GM04504 (cell line): ENCODE data around the gene CNTNAP2.

Experiments
- DNase-seq: peaks from one replicate; pipeline ENCODE4 v3.0.0-alpha.2; 2012; ENCODE audit warnings: low read depth

Gene CNTNAP2

DNA sequence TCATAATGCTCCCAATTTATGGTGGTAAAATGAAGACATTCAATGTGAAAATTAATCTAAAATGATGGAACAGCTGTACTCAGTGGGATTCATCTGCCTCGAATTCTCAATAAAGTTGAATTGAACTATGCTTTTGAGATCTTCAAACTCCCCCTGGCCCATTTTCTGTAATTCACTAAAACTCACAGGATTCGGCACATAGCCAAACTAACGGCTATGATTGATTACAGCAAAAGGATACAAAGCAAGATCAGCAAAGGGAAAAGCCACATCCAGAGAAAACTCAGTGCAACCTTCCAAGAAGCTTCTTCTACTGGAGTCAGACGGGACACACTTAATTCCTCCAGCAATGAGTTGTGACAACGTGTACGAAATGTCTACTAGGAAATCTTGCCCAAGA is 307.5 kb downstream of the CNTNAP2 start:
- no peak for DNase-seq

DNA sequence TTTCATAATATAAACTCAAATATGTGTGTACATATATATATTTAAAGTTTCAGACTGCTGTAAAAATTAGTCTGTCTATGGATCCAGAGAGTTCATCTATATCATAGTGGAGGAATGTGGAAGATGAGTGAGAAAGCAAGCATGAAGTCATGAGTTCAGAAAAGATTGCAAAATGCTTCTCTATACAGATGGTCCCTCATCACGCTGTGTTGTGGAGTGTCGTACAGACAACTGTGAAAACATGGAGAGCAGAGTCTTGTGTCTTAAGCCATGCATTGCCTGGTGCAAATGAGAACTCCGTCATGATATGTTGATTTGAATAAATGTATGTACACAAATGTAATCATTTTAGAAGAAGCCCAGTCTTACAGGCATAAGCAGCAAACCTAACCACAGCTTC is 316.9 kb downstream of the CNTNAP2 start:
- no peak for DNase-seq

DNA sequence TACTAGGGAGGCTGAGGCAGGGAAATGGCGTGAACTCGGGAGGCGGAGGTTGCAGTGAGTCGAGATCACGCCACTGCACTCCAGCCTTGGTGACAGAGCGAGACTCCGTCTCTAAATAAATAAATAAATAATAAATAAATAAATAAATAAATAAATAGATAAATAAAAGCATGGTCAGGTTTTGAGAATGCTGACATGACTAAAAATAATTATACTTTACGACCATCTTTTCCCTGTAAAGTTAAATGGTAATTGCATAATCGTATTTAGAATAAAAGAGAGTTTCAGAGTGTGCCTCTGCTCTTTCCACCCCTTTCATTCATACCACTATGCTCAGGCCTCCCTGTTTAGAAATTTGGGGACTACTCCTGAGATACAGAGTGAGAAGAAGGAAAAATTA is 326.5 kb downstream of the CNTNAP2 start:
- no peak for DNase-seq

- no peak for DNase-seq
Measured at GRCh38 chr7:146449625-146450024, 333.0 kb downstream of the CNTNAP2 start.

DNA sequence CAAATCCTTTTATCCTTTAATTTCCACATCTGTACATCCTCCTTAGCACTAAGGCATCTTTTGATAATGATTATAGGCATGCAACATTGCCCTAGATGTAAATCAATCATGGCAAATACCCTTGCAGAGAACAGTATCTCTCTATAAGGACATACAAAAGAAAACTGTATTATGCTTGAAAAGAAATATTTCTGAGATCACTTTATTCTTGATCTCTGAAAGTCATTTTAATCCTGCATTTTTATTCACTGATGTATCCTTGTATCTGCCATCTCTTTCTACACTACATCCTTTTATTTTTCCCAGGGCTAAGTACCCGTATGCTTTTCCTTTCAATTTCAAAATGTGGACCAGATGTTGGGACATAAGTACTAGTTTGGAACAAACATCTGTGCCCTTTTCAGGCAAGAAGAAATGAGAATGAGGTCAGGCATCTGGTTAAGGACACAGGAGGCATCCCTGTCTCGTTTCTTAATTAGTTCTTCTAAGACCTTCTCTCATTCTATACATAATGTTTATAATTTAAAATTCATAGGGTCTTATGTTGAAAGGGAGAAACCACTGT is 338.6 kb downstream of the CNTNAP2 start:
- no peak for DNase-seq

- no peak for DNase-seq
Measured at GRCh38 chr7:146479040-146479439, 362.4 kb downstream of the CNTNAP2 start.

GRCh38 chr7:146486519-146486918 is 369.9 kb downstream of the CNTNAP2 start:
- DNase-seq, result no peak

DNA sequence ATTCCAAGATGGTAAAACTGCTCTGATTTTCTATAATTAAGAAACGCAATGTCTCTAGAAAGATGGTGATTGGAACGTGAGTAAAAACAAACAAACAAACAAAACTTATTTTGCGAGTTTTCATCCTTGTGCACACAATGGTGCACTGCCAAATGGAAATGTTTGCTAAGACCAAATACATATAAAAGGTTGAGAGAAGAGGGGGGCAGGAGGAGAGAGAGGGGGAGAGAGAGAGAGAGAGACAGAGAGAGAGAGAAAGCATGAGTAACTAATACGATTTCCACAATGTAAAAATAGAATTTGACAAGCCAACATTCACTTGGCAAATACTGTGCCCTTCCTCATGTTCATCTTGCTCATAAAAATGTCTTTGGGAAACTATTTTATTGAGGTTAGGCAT is 375.4 kb downstream of the CNTNAP2 start:
- DNase-seq, result no peak

DNA sequence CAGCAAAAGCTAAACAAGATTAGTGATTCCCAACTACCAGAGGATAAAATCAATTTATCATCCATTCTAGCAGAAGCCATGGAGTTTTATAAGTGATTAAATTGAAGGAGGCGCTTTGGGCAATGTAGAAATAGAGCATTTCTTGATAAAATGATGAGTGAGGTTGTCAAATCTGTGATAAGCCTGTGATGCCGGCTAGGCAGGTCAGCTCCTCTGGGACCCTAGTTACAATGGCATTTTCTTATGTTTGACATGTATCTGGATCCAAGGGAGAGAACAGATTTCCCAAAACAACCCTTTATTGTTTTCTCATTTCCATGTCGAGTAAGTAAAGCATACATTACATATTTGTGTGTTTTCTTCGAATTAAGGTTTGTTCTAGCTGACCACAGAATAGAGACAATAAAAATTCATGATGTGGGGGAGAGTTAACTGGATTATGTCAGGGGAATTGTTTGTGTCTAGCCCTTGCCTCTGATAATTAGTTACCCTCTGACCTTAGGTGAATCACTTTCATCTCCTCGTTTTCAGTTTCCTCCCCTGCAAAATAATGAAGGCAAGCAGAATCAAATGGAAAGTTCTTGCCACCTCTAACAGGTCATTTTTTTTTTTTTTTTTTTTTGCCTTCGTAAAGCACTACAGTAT is 378.5 kb downstream of the CNTNAP2 start:
- DNase-seq, result no peak

GRCh38 chr7:146496657-146497056 is 380.1 kb downstream of the CNTNAP2 start:
- no peak for DNase-seq

GRCh38 chr7:146499970-146500369 is 383.4 kb downstream of the CNTNAP2 start:
- no peak for DNase-seq

GRCh38 chr7:146503844-146504243 is 387.2 kb downstream of the CNTNAP2 start:
- DNase-seq, result no peak

GRCh38 chr7:146510088-146510680 is 393.6 kb downstream of the CNTNAP2 start:
- DNase-seq, result no peak

GRCh38 chr7:146514304-146514703 is 397.7 kb downstream of the CNTNAP2 start:
- DNase-seq, result no peak

- no peak for DNase-seq
Measured at GRCh38 chr7:146528581-146528980, 412.0 kb downstream of the CNTNAP2 start.

DNA sequence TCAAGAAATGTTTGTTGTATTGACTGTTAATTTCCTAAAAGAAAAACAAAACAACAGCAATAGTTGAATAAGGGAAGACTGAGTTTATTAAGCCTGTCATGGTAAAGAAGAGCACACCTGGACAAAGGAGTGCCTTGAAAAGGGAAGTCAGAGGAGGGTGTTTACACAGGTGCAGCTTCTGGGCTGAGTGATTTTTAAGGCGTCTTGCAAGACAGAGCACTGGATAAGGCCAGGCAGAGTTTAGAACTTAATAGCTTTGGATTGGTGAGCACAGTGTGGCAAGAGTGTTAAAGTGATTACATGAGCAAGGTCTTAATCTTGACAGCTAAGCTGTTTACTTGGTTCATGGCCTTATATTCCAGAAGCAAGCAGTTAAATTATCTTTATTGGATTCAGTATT is 423.2 kb downstream of the CNTNAP2 start:
- no peak for DNase-seq

DNA sequence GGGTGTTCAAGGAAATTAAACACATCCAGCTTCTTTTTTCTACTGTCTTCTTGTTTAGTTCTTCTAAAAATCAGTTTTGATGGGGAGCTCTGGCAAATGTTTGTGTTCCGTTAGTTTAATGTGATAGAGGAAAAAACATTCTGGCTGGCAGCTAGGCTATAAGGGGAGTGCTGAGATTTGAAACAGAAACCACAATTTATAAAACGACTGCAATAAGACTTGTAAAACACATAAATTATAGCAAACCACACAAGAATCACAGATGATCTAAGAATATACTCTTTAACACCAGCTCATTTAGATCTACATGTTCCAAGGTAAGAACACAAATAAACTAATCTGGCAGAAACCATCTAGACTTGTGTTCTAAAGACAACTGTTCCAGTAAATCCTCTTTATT is 425.5 kb downstream of the CNTNAP2 start:
- DNase-seq, result no peak

GRCh38 chr7:146544748-146545147 is 428.1 kb downstream of the CNTNAP2 start:
- DNase-seq, result no peak

- no peak for DNase-seq
Measured at GRCh38 chr7:146548816-146549215, 432.2 kb downstream of the CNTNAP2 start.

DNA sequence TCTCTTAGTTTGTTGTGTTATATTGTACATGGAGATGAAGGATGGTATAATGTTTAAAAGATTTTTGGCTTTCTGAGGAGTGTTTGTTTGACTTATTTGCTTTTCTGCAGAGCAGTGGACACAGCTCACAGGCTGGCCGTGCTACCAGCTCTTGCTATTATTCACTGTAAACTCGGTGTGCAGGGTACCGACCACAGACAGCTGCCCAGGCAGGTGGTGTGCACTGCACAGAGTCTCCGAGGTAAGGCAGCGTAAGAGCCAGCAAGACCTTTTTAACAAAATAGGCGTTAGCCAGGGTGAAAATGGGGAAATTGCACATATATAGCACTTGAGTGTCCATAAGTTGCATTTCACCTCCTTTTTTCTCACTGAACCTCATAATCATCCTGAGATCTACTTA is 438.0 kb downstream of the CNTNAP2 start:
- no peak for DNase-seq

GRCh38 chr7:146557971-146558469 is 441.4 kb downstream of the CNTNAP2 start:
- DNase-seq, result no peak

DNA sequence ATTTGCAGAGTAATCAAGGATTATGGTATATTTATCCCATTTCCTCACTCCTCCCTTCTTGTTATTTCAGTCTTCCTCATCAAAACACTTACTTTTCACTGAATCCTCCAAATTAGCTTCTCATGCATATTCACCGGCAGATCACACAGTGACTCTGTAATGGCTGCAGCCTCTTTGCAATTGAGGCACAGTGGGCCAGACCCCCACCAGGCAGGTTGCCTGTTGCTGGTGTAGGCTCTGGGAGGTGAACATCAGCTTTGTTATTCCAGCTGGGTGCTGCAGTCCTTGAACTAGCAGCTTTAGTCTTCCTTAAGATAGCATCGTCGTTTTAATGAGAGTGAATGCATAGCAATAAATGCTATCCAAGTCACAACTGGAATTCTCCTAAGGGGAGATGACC is 449.3 kb downstream of the CNTNAP2 start:
- DNase-seq, result no peak

GRCh38 chr7:146575903-146576302 is 459.3 kb downstream of the CNTNAP2 start:
- DNase-seq, result no peak

DNA sequence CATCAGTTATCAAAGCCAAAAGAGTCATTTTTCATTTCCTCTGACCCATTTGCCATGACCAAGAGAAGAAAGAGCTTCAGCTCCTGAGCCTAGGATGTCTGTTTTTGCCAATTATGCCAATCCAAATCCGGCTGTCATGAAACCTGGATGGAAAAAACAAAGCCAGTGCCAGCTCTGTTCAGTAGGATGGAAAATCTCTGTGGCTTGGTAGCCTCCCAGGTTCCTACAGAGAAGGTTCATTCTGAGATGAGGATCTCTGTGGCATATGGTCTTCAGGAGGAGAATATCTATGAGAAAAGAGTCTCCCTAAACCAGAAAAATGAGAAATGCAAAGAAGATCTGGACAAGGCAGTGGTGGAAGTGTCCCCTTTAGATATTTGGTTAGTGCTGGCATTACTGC is 475.4 kb downstream of the CNTNAP2 start:
- no peak for DNase-seq
